H1 (cell line): ENCODE data around the gene TIMM29. TPM values are rescaled to one million over a fixed set of nuclear protein-coding genes. Genes with fewer than 3 reads are reported as not detected.

Experiments used
- KDM1A ChIP-seq: fragments of 200-600, 300-600 bp; sonication (generic); IDR thresholded peaks from 2 replicates; pipeline ENCODE4 v1.7.1; 2016; ENCODE audit warnings: mild to moderate bottlenecking, low read length, borderline replicate concordance
- POLR2A ChIP-seq, 2 experiments: IDR thresholded peaks; 1 replicate in 1 of 2; 2 replicates in 1 of 2; pipeline ENCODE4 v1.6.1; 2011; ENCODE audit warnings: low read depth in 2 of 2, low read length in 2 of 2, mild to moderate bottlenecking in 2 of 2; ENCODE audit errors: control extremely low read depth in 1 of 2
- SP2 ChIP-seq: IDR thresholded peaks from 2 replicates; pipeline ENCODE4 v1.6.1; 2012; ENCODE audit warnings: mild to moderate bottlenecking, low read length, inconsistent platforms
- SP4 ChIP-seq: IDR thresholded peaks from 2 replicates; pipeline ENCODE4 v1.6.1; 2012; ENCODE audit warnings: low read length, inconsistent platforms
- polyA plus RNA-seq, 7 experiments: library from polyadenylated mRNA; depleted of rRNA in 3 of 7; stranded (reverse) in 5 of 7; unstranded in 2 of 7; fragments of >200 nt in 5 of 7; fragments of 200-250 nt in 2 of 7; gene quantifications; 1 replicate in 5 of 7; 2 replicates in 1 of 7; 4 replicates in 1 of 7; pipeline versions ENCODE4 v1.2.1 to v1.2.3, GENCODE V29; 2011 to 2013; ENCODE audit warnings: missing spikeins in 2 of 7, mixed read lengths in 2 of 7
- total RNA-seq: library from RNA; stranded (reverse); fragmentation: NEBNext Ultra II Directional; extraction: Animal tissue kit (Norgen Biotek cat#: 25700); gene quantifications from 2 replicates; pipeline ENCODE4 v1.2.1, GENCODE V29; 2021

TIMM29 gene
- total and polyA plus RNA-seq, 2 of the 8 experiments (the other 6 are each of a cell fraction or from before 2014, with no cell fraction given): 15.9 to 24.0 TPM

DNA sequence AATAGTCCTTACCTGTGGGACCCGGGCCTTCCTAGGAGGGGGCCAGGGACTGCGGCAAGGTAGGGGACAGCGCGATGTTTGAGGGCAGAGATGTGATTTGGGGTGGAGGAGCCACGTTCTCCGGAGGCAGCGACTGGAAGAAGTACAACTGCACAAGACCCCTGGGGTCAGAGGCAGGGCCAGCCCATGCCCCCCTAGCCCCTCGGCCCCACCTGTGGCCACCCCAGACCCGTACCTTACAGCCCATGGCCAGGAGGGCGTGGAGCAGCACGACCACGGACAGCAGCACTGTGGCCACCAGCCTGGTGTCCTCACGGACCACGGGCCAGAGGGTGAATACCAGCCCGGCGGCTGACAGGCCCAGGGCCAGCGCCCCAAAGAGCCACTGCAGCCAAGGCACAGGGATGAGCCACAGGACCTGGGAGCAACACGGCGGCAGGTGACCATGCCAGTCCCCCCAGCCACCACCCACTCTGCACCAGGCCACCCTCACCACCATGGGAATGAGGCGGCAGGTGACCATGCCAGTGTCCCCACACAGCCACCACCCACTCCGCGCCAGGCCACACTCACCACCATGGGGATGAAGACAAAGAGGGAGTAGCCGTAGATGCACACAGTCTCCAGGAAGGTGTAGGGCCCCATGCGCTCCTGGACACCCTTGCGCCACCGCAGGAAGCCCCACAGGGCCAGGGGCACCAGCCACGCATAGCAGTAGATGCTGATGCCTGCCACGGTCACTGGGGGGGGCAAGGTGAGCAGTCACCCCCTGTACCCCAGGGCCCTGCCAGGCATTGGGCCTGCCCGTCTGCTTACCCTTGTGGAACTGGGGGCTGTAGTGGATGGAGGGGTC, 5.1 kb upstream of the TIMM29 start (continued):
- no peak for TF ChIP-seq KDM1A
- TF ChIP-seq SP4: no peak
- peak in 1 of 2 experiments; percentile 50; a peak in 1 of 3 replicates for TF ChIP-seq POLR2A (IDR thresholded peaks at IDR 0.05; ENCODE audit: control extremely low read depth in 1 of 2, low read depth in 2 of 2, low read length in 2 of 2)
- TF ChIP-seq SP2: no peak
